Upper lobe of left lung (tissue), 4 donors: ENCODE data around the gene TMTC2.

Source experiments
- EP300 ChIP-seq, 4 donors: sonication (generic); formaldehyde crosslinking; IDR thresholded peaks; one replicate each; pipeline ENCODE4 v1.5.1; 2017; ENCODE audit warnings: antibody characterized with exemption in 4 of 4, control low read depth in 2 of 4
- POLR2A ChIP-seq, 4 donors: fragments of 450-650 bp; IDR thresholded peaks; one replicate each; pipeline ENCODE4 v1.5.1; 2016 to 2017; ENCODE audit warnings: antibody characterized with exemption in 4 of 4, mild to moderate bottlenecking in 2 of 4
- POLR2AphosphoS5 ChIP-seq, 2 donors: sonication (generic); formaldehyde crosslinking; IDR thresholded peaks; one replicate each; pipeline ENCODE4 v1.5.1; 2017; ENCODE audit warnings: antibody characterized with exemption in 2 of 2
- TF ChIP-seq, protein P1 (sequence below), 6 experiments: fragments of 450-650 bp in 4 of 6; fragments of 200-600 bp in 2 of 6; sonication (generic) in 2 of 6; IDR thresholded peaks; one replicate each; pipeline ENCODE4 v1.5.1; 2016 to 2019; ENCODE audit warnings: antibody characterized with exemption in 6 of 6

DNA sequence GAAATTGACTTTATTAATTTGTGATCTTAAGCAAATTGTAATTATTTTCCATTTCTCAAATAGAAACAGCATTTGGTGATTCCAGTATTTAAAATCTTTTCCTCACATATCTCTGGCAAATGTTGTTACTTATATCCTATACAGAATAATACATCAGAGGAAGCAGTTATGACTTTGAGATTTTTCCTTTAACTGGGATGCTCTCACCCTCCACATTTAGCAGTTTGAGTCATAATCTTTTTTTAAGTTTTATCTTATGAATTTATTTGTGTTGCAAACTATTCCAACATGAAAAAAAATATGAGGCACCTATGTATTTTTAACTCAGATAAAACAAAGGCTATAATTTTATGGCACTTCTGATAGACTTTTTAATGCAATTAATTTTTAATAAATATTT, 311.8 kb downstream of the TMTC2 start:
- TF ChIP-seq, protein P1, sequence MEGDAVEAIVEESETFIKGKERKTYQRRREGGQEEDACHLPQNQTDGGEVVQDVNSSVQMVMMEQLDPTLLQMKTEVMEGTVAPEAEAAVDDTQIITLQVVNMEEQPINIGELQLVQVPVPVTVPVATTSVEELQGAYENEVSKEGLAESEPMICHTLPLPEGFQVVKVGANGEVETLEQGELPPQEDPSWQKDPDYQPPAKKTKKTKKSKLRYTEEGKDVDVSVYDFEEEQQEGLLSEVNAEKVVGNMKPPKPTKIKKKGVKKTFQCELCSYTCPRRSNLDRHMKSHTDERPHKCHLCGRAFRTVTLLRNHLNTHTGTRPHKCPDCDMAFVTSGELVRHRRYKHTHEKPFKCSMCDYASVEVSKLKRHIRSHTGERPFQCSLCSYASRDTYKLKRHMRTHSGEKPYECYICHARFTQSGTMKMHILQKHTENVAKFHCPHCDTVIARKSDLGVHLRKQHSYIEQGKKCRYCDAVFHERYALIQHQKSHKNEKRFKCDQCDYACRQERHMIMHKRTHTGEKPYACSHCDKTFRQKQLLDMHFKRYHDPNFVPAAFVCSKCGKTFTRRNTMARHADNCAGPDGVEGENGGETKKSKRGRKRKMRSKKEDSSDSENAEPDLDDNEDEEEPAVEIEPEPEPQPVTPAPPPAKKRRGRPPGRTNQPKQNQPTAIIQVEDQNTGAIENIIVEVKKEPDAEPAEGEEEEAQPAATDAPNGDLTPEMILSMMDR (IDR thresholded peaks at IDR 0.05): no peak
- TF ChIP-seq POLR2AphosphoS5 (IDR thresholded peaks at IDR 0.05) (no peak), POLR2A (IDR thresholded peaks at IDR 0.05) (no peak), EP300 (IDR thresholded peaks at IDR 0.05) (no peak)
